Ureter (tissue), 1 donor: ENCODE data around the gene KLHL4. TPM values are rescaled to one million over a fixed set of nuclear protein-coding genes. Genes with fewer than 3 reads are reported as not detected.
"Not testable (repeated sequence)": the region's sequence is repeated elsewhere in the genome, so short reads cannot be mapped to it uniquely, and the experiment has no call there.

Source experiments
- DNase-seq: peaks from one replicate; pipeline ENCODE4 v3.0.0-alpha.2; 2020; ENCODE audit warnings: low spot score
- total RNA-seq: library from RNA; stranded (reverse); gene quantifications from one replicate; pipeline ENCODE4 v1.2.4, GENCODE V29; 2023
- donor health status: DM: yes; HTN: yes; CAD: no.

KLHL4 gene
- total RNA-seq, 1 donor from 2014 or later: 0.49 TPM

DNA sequence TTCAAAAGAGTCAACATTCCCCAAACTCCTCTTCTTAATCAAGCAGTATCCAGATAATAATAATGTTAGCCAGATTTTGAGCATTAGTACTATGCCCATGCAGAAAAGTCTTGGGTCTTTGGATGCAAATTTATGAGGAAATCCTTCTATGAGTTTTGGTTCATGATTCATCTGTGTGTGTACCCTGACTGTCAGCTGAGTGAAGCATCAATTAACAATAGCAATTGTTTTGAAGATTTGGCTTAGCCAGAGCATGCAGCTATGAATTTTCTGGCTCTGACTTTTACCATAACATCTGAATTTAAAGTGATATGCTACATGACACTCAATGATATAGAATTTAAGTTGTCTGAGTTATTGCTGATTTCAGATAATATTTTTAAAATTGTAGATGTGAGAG lies 145.8 kb downstream of the KLHL4 start:
- no peak for DNase-seq

DNA sequence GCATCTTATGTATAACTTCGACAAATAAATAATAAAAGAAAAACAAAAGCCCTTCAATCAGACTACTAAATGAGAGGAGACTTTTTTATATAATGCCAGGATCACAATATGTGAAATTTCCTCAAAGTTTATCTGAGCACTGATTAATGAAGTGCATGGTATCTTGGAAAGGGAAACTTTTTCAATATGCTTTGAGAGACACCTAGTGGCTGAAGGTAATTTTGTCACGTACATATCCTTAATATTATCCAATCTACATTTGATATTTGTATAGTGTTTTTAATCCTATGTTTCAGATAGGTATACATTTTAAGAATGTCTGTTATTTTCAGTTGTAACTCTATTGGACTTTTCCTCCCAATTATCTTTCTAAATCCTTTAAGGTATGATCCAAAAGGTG lies 146.8 kb downstream of the KLHL4 start:
- no peak for DNase-seq

DNA sequence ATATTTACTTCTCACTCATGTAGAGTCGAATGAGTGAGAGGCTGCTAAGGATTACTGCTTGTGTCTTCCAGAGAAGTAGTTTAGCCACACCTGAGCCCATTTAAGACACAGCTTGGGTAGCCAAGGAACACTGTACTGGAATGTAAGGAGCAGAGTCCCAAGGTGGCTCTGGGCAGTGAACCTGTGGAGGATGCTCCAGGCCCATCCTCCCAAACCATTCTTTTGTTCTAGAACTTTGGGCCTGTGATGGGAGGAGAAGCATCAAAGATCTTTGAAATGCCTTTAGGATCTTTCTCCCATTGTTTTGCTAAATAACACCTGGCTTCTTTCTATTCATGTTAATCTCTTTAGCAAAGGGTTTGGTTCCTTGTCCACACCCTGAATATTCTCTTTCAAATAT lies 162.2 kb downstream of the KLHL4 start:
- DNase-seq: no peak

DNA sequence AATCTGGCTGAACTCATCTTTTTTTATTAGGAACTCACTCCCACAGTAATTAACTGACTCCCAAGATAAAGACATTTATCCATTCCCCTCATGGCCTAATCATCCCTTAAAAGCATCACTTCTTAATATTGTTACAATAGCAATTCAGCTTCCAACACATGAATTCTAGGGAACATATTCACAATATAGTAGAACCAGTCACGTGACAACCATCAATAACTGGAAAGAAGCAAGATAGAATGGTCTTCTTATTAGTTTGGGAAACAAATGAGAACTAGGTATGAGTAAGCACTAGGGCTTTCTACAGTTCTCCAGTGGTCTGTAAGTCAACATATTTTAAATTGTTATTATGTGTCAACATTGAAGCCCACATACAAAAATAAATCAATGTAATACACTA lies 170.1 kb downstream of the KLHL4 start:
- DNase-seq: no peak

DNA sequence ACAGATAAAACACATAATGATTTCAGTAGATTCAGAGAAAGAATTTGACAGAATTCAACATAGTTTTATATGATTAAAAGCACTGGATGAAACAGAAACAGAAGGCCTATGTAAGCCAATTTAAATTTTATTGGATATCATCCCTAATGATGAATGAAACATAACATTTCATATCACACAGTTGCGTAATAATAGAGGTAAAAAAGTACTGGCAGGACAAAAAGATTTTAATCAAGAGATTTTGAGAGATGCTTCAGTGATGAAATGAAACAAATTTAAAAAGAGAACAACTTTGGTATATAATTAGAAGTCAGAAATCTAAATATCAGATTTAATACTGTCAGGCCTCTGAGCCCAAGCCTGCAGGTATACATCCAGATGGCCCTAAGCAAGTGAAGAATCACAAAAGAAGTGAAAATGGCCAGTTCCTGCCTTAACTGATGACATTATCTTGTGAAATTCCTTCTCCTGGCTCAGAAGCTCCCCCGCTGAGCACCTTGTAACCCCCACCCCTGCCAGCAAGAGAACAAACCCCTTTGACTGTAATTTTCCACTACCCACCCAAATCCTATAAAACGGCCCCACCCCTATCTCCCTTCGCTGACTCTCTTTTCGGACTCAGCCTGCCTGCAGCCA lies 170.6 kb downstream of the KLHL4 start:
- DNase-seq: not testable (repeated sequence)

DNA sequence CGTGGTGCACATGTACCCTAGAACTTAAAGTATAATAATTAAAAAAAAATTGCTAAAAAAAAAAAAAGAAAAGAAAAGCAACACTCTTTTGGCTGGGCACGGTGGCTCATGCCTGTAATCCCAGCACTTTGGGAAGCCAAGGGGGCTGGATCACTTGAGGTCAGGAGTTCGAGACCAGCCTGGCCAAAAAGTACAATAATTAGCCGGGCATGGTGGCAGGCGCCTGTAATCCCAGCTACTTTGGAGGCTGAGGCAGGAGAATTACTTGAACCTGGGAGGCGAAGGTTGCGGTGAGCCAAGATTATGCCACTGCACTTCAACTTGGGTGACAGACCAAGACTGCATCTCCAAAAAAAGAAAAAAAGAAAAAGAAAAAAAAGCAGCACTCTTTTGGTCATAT lies 171.6 kb downstream of the KLHL4 start:
- DNase-seq: not testable (repeated sequence)

DNA sequence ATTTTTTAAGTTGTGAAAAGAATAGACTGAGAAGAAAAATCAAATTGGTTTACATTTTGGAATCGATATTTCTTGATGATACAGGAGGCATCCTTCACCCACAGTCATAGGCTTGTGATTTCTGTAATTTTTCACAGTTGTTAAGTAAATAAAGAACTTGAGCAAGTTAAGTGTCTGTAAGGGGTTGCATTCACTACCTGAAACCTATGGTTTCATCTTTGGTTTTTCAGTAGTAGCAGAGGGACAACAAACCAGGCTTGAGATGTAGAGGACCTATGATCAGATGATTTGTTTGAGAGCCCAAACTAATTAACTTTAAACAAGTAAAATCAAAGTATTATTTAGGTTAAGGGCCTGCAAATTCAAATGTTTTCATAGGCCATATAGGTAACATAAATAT lies 175.6 kb downstream of the KLHL4 start:
- DNase-seq: no peak

DNA sequence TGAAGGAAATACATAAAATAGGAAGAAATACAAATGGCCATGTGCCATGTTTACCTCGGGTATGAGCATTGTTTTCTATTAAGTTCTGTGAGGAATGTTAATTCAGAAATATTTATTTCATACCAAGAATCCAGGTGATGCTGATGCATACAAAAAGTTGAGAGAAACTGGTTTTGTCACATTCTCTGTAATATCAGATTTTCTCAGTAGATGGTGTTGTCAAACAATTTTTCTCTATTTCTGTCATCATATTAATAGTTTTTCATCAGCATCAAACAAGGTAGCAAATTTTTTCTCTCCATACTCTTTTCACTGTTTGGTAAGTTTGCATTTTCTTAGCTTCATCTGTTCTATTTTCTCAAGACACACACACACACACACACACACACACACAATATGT lies 179.8 kb downstream of the KLHL4 start:
- no peak for DNase-seq

DNA sequence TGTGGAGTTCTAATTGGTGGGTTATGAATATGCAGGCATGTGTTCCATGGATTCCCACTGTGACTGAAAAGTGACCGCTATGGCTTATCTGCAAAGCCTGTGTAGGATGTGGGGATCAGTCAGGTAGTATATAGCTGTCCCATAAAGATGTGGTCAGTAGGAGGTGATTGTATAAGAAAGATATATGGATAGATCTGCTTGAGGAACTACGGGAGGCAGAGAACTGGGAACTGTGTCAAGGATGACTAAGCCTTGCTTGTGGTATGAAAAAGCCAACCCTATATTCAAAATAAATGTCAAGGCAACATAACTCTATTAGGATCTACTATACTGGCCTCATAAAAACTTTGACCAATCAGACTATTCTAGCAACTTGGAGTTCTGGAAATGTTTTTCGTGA lies 185.2 kb downstream of the KLHL4 start:
- no peak for DNase-seq

DNA sequence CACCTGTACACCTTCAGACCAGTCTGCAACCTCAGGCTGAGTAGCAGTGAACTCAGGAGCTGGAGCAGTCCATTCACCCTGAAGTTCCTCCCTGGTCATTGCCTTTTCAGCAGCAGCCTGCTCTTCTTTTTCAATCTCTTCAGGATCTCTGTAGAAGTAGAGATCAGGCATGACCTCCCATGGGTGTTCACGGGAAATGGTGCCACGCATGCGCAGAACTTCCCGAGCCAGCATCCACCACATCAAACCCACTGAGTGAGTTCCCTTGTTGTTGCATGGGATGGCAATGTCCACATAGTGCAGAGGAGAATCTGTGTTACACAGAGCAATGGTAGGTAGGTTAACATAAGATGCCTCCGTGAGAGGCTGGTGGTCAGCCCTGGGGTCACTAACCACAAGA lies 185.9 kb downstream of the KLHL4 start:
- DNase-seq: not testable (repeated sequence)

DNA sequence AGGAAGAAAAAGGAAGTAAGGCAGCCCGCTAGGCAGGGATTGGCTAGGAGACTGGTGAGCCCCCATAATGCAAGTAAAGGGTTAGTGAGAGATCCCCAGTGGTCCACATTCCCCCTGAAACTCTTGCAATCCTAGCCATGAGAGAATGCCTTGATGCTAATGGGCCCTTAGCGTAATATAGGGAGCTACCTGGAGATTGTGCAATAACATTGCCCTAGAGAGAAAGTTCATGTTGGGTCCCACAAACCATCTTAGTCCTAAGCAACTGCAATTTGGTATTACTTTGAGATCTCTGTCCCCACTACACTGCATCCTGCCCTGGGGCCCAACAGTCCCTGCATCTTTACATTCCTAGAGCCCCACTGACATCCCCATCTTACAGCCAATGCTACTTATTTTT lies 188.5 kb downstream of the KLHL4 start:
- DNase-seq: no peak

DNA sequence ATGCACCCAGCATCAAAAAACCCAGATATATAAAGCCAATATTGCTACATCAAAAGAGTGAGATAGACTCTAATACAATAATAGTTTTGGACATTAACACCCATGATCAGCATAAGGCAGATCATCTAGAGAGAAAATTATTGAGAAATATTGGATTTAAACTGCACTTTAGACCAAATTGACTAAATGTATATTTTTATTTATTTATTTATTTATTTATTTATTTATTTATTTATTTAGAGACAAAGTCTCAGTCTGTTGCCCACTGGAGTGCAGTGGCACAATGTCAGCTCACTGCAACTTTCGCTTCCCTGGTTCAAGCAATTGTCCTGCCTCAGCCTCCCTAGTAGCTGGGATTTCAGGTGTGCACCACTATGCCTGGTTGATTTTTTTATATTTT lies 193.0 kb downstream of the KLHL4 start:
- DNase-seq: no peak
